Cerebellar cortex (tissue), 1 donor: ENCODE results near the gene RERE.
"Not testable (repeated sequence)": the region's sequence is repeated elsewhere in the genome, so short reads cannot be mapped to it uniquely, and the experiment has no call there.

Source experiments
- DNase-seq: peaks from one replicate; pipeline ENCODE4 v3.0.0-alpha.2; 2015; ENCODE audit warnings: low spot score

RERE gene

DNA sequence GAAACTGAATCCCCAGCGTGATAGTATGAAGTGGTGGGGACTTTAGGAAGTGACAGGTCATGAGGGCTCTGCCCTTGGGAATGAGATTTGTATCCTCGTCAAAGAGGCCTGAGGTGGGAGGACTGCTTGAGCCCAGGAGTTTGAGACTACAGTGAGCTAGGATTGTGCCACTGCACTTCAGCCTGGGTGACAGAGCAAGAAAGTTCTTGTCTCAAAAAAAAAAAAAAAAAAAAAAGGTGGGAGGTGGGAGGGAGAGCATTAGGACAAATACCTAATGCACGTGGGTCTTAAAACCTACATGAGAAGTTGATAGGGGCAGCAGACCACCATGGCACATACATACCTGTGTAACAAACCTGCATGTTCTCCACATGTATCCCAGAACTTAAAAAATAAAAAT lies 24.0 kb upstream of the RERE start:
- DNase-seq = no peak

DNA sequence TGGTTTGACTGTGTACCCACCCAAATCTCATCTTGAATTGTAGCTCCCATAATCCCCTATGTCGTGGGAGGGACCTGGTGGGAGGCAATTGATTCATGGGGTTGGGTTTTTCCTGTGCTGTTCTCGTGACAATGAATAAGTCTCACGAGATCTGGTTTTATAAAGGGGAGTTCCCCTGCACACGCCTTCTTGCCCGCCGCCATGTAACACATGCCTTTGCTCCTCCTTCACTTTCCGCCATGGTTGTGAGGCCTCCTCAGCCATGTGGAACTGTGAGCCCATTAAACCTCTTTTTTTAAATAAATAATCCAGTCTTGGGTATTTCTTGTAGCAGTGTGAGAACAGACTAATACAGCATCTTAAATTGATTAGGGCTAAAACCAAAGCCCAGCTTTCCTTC lies 22.6 kb upstream of the RERE start:
- no peak for DNase-seq

DNA sequence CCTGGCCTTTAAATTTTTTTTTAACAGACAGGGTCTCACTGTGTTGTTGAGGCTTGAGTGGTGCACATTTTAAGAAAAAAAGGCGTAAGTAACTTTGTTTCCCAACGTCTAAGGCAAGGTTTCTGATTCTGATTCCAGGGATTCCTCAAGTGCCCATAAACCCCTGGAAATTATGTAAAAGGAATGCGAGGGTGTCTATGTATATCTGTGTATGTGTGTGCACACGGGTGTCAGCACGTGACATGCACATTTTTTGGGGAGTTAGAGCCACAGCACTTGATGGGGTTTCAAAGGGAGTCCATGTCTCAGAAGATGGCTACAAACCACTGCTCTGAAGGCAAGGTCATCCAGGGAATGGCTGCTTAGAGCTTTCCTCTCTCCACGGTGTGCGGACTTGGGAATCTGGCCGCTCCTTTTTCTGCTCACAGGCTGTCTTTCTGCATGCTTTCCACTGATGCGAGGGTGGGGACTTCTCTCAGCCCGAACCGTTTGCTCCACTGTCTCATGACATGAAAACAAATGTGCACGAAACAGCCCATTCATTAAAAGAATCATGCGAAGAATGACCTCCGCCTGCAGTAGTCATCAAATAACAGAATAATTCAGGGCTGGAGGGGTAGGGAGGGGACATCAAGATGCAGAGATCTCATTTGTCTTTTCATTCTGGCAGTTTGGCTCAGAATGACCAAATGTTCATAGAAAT lies 18.7 kb upstream of the RERE start:
- DNase-seq = no peak

DNA sequence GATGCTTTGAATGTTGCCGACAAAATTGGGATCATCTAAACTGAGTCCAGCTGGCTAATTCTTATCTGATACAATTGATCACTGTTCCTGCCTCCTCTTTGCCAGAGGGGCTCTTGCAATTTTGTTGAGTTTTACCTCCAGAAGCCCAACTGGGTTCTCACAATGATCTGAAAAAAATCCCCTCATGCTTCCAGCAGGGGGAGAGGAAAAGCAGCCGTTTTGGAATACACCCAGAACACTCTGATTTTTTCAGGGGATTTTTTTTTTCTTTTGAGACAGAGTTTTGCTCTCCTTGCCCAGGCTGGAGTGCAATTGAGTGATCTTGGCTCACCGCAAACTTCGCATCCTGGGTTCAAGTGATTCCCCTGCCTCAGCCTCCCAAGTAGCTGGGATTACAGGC lies 13.9 kb upstream of the RERE start:
- DNase-seq = peak; percentile 42

DNA sequence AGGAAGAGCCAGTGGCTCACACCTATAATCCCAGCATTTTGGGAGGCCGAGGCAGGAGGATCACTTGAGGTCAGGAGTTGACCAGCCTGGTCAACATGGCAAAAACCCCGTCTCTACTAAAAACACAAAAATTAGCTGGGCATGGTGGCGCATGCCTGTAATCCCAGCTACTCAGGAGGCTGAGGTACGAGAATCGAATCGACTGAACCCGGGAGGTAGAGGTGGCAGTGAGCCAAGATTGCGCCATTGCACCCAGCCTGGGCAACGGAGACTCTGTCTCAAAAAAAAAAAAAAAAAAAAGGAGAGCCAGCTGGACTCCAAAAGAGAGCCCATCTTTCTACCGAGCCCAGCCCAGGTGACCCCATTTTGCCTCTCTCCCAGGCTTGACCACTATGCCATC lies 13.3 kb upstream of the RERE start:
- not testable (repeated sequence) for DNase-seq

DNA sequence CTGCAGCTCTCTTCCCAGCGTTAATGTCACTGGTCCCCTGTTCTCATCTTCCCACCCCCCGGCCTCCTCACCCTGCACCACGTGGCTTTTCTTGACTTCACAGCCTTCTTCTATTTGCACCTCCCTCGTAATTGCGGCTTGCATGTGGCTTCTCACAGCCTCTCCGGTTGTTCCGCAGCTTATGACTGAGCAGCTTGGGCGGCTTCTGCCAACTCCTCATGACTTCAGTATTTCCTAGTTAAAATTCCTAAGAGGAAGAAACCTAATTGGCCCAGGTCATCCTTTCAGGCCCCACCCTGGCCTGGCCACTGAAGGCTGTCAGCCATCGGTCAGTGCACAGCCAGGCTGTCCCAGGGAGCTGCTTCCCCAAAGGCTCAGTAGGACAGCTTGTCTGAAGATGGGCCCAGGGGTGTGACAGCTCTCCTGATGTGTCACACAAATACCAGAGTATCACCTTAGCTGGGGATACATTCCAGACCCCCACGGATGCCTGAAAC lies 8.6 kb upstream of the RERE start:
- DNase-seq = peak; percentile 93

DNA sequence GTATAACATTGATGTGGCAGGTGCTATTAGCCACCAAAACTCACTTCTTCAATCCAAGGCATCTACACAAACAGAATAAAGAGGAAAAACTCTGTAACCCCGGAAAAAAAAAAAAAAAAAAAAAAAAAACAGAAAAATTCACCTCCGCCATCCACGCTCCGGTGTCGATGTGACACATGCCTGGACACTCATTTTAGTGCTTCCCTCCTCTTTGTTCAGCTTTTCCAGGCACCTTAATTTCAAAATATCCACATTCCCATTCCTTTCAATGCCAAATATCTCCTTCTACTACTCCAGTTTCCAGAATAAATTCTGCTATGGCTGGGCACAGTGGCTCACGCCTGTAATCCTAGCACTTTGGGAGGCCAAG lies 5.8 kb upstream of the RERE start:
- DNase-seq = peak; percentile 31

DNA sequence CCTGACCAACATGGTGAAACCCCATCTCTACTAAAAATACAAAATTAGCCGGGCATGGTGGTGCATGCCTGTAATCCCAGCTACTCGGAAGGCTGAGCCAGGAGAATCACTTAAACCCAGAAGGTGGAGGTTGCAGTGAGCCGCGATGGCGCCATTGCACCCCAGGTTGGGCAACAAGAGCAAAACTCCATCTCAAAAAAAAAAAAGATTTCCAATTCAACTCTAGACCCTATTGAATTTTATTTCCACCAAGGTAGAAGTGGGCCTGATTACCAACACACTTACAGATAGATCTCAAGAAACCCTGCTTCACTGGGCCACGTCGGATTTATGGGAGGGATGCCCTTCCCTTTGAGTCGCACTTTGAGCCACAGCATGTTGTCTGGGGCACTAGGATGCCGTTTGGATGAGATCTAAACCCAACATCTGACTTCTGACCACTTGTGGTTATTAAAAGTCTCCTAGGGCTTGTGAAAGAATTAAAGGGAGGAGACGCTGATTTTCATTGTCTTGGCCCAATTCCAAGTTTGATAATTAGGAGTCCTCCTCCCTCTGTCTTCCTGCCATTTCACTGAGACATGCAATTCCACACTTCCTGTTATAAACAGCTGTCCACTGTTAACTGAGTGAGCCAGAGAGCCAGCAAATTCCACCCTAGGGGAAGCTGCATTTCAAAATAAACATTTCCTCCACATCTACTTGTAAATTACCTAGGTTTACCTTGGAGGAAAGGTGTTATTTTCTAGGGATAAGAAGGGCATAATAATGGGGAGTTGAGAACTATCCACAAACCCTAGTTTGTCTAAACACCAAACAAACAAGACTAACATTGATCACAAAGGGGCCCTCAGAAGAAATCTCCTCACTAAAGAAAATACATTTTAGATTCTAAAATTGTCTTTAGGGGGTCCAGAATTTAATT lies 5.2 kb upstream of the RERE start:
- DNase-seq = peak; percentile 93

DNA sequence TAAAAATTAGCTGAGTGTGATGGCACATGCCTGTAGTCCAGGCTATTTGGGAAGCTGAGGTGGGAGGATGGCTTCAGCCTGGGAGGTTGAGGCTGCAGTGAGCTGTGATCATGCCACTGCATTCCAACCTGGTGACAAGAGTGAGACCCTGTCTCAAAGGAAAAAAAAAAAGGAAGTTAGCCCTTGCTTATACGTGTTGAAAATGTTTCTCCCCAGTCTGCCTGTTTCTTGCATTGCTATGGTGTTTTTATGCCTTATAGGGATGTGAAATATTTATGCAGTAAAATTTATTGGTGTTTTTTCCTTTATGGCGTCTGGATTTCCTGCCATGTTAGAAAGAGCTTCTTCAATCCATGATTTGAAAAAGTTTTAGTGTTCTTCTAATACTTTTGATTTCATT lies 3.6 kb upstream of the RERE start:
- DNase-seq = peak; percentile 27

DNA sequence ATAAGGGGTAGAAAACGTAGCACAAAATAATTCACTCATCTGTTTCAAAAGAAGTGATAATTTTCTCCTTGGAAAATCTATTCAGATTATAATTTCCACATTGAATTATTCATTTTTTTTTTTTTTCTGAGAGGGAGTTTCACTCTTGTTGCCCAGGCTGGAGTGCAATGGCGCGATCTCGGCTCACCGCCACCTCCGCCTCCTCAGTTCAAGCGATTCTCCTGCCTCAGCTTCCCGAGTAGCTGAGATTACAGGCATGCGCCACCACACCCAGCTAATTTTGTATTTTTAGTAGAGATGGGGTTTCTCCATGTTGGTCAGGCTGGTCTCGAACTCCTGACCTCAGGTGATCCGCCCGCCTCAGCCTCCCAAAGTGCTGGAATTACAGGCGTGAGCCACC lies 1.3 kb upstream of the RERE start:
- not testable (repeated sequence) for DNase-seq

DNA sequence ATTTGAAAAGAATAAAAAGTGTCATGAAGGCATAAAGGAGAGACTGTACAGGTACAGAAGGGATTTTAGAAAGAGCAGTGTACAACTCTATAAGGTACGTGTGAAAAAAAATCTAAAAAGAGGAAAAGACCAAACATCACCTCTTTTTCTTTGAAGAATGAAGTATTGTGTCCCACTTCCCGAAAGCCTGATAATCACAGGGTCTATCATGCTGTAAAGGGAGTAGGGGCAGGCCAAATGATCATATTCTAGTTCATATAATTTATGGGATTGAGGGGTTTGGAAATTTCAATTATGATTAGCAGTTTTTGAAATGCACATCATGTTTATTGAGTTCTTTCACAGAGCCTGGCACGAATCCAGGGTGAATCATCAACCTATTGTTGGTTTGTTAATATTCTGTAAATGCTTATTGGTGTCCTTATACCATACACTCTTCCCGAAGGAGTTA lies 910 bp upstream of the RERE start:
- DNase-seq = peak; percentile 37

DNA sequence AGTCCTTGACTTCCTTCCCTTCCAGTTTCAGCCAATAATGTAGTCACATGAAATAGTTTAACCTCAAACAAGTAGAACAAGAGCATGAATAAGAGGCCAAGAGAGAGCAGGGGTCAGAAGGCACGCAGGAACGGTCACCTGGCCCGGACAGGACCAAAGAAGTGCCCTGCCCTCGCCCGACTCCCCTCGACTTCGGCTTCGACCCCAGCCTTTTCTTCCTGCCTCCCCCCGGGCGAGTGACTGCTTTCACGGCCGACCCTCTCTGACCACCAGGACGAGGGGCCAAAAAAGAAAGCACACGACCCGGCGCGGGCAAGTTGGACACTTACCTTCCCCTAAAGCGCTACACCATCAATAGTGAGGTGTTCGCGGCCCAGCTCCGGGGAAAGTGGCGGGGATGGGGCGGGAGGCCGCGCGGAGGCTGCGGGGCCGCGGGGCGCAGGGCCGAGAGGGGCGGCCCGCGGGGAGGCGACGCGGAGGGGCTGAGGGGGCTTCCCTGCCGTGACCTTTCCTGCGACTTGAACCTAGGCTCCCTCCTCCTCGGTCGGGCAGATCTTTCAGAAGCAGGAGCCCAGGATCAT lies 519 bp downstream of the RERE start:
- DNase-seq = peak; percentile 50

DNA sequence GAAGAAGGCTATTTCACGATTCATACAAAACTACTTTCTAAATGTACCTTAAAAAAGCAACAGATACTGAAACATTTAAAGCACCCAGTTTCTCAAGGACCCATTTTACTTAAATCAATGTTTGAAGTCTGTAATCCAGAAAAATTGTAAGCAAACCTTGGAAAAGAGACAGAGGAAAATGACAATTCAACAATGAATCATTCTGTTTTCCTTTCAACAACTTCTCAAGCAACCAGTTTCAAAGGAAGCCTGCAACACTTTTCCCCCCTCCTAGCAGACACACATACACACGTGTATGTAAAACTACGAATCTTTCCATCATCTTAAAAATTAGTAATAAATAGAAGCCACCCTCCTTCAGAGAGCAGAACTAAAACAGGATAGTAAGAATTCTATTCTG lies 1.2 kb downstream of the RERE start:
- peak; percentile 53 for DNase-seq

DNA sequence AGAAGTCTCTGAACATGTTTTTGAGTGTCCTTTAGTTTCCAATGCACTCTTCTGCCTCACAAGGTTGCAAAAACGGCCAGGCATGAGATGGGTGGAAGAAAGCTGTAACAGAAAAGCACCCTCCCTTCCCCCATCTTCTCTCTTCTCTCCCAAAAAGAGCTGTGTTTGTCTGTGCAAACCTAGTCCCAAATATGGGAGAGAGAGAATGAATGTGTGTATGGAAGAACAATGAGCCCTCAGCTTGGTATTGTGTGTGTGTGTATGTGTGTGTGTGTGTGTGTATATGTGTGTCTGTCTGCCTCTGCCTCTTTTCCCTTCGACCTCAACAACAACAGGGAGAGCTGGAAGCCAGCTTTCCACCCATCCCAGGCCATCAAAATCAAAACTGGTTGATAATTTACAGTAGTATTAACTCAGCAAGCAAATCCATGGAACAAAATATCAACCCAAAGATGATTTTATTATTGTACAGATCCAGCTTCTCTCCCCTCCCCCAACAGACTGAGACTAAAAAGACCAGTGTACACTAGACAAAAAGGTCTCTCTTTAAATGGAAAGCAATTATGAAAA lies 1.8 kb downstream of the RERE start:
- peak; percentile 64 for DNase-seq

DNA sequence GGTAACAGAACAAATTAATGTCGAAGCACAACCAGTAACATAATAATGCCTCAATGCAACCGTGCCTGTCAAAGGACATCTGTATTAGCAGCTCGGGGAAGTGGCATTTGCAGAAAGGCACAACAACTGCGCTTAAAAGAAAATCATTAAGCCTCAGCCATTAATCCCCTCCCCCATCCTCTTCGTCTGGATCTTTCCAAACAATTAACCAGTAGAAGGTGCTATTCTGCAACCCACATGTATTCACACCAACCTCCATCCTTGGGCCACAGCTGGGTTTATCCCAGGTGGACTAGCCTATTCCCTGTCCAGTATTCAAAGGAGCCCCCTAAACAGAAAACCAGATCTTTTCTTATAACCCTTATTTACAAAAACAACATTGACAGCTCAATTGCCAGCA lies 2.6 kb downstream of the RERE start:
- DNase-seq = peak; percentile 66

DNA sequence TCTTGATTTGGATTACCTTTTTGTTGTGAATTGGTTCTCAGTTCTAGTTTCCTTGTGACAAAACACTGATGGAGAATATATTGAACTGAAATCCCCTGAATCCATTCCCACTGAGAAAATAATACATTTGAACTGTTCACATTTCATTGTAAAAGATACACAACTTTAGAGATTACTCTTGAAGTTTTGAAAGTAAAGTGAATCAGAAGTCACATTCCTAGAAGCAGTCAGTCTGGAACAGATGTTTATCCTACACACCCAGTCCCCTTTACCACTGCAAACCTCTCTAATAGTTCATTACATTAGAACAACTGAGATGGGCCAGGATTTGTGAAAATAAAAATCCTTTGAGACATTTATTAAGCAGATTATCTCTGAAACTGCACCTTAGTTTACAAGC lies 3.4 kb downstream of the RERE start:
- no peak for DNase-seq

DNA sequence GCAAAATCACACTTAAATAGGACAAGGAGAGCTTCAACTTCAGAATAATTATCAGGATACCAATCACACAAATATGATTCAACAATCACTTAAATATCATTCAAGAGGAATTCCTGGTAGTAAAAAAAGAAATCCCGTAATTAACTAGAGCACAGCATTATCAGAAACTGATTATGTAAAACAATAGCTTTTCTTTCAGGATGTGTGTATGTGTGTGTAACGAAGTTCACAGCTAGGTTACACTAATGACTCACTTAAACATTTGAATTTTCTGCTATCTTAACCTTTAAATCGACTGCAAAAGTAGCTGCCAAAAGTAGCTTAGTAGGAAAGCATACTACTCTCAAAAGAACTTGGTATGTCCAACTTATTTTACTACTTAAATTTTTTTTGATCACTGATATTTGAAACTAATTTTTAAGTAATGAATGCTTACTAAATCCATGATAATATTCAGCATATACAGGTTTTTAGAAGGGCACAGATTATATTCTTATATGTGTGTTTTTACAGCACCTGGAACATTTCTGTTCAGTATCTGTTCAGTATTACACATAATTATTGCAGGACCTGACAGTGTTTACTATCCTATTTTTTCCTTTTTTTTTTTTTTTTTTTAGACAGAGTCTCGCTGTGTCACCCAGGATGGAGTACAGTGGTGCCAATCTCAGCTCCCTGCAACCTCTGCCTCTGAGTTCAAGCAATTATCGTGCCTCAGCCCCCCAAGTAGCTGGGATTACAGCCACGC lies 4.2 kb downstream of the RERE start:
- no peak for DNase-seq

DNA sequence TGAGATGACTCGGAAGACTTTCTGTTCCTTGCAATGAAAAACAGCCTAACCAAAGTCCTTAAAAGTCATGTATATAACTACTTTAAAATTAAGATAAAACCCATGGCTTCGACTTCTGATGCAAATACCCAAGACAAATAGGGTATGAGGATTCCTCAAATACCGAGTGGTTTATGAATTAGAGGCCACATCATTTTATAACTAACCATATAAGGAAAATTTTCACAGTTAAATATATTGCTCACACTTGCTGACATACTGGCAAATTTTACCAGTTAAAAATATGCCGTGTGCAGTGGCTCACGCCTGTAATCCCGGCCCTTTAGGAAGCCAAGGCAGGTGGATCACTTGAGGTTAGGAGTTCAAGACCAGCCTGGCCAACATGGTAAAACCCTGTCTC lies 5.4 kb downstream of the RERE start:
- no peak for DNase-seq

DNA sequence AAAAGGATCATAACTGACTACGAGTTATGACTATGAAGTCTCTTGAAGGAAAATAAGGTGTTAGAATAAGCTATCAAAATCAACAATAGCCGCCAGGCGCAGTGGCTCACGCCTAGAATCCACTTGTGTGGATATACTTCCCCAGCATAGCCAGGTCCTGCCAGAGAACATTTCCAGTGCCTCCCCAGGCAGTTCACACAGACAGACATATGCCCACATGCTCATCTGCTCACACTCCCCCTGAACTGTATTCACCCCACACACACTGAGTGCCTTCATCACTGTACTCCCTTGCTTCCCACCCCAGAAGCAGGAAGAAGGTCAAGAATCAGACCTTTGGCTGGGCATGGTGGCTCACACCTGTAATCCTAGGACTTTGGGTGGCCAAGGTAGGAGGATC lies 6.5 kb downstream of the RERE start:
- DNase-seq = no peak

DNA sequence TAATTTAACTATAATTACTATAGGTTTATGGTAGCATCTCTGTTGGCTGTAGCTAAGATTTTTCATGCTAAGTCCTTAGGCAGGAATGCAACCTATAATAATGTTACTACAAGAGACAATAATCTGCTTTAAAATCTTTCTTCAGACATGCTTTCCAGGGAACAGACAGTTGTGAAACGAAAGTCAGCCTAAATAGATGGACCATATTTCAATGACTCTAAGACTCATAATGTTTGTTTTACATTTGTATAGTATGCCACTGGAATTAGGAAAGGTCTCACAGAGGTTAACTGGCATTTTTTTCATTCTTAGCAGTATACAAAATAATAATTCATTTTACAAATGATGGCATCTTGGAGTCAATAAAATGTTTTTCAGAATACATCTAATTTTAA lies 8.1 kb downstream of the RERE start:
- DNase-seq = no peak

DNA sequence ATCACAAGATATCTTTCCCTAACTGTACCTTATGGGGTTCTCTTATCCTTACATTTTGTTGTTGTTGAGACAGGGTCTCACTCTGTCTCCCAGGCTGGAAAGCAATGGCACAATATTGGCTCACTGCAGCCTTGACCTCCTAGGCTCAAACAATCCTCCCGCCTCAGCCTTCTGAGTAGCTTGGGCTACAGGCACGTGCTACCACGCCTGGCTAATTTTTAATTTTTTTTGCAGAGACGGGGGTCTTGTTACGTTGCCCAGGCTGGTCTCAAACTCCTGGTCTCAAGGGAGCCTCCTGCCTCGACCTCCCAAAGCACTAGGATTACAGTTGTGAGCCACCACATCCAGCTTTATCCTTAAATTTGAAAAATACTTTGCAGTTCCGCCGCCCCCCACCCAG lies 10.4 kb downstream of the RERE start:
- no peak for DNase-seq

DNA sequence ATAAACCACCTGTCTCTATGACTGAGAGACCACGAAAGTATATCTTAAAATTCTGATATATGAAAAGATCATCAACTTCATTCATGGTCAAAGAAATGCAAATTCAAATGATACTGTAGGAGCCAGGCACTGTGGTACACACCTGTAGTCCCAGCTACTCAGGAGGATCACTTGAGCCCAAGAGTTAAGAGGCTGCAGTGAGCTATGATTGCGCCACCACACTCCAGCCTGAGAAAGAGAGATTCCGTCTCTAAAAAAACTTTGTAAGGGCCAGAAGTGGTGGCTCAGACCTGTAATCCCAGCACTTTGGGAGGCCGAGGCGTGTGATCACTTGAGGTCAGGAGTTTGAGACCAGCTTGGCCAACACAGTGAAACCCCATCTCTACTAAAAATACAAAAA lies 17.0 kb downstream of the RERE start:
- DNase-seq = no peak
